Measurements from ENCODE around the gene ARID3B. TPM values are rescaled to one million over a fixed set of nuclear protein-coding genes. Genes with fewer than 3 reads are reported as not detected.

The ARID3B gene
- total and polyA plus RNA-seq, 2 of the 13 experiments (the other 11 are each of a cell fraction or from before 2014, with no cell fraction given): 5.3 to 12.8 TPM

- no peak for TF ChIP-seq TRIM24 (CRISPR knock-in tag; IDR thresholded peaks at IDR 0.05)
- no peak for TF ChIP-seq ZNF225 (CRISPR knock-in tag; IDR thresholded peaks at IDR 0.05)
- no peak for TF ChIP-seq CBX5 (CRISPR knock-in tag; IDR thresholded peaks at IDR 0.05; ENCODE audit: borderline replicate concordance)
- TF ChIP-seq SMYD3 (CRISPR knock-in tag; IDR thresholded peaks at IDR 0.05): no peak
- TF ChIP-seq REPIN1 (CRISPR knock-in tag; IDR thresholded peaks at IDR 0.05; ENCODE audit: borderline replicate concordance, low read depth): peak; percentile 55; the same call in 1 of the 2 replicates
- no peak for TF ChIP-seq ZNF782 (CRISPR knock-in tag; IDR thresholded peaks at IDR 0.05; ENCODE audit: borderline replicate concordance)
- TF ChIP-seq CAMTA2 (CRISPR knock-in tag; IDR thresholded peaks at IDR 0.05; ENCODE audit: borderline replicate concordance): no peak
- no peak for TF ChIP-seq ZNF101 (CRISPR knock-in tag; IDR thresholded peaks at IDR 0.05; ENCODE audit: borderline replicate concordance, low read depth)
- no peak for TF ChIP-seq ZNF816 (CRISPR knock-in tag; IDR thresholded peaks at IDR 0.05; ENCODE audit: borderline replicate concordance)
- TF ChIP-seq HIC2 (CRISPR knock-in tag; IDR thresholded peaks at IDR 0.05; ENCODE audit: low read depth): no peak
- peak; percentile 49; the same call in 1 of the 2 replicates for TF ChIP-seq MYC (CRISPR knock-in tag; IDR thresholded peaks at IDR 0.05; ENCODE audit: borderline replicate concordance)
- no peak for TF ChIP-seq ZC3H4 (CRISPR knock-in tag; IDR thresholded peaks at IDR 0.05; ENCODE audit: borderline replicate concordance)
- TF ChIP-seq ZNF451 (CRISPR knock-in tag; IDR thresholded peaks at IDR 0.05): no peak
- no peak for TF ChIP-seq ZBTB39 (CRISPR knock-in tag; IDR thresholded peaks at IDR 0.05)
- TF ChIP-seq PBX3 (CRISPR knock-in tag; IDR thresholded peaks at IDR 0.05; ENCODE audit: borderline replicate concordance): no peak
- TF ChIP-seq ZSCAN29 (CRISPR knock-in tag; conservative IDR thresholded peaks at IDR 0.05): no peak
- TF ChIP-seq PBX2 (CRISPR knock-in tag; IDR thresholded peaks at IDR 0.05): peak; percentile 38; the same call in 1 of the 2 replicates
- no peak for TF ChIP-seq ZNF431 (CRISPR knock-in tag; IDR thresholded peaks at IDR 0.05; ENCODE audit: borderline replicate concordance, low read depth)
- peak; percentile 66 for TF ChIP-seq HCFC1 (IDR thresholded peaks at IDR 0.05; ENCODE audit: low read depth, low read length)
- TF ChIP-seq ZNF121 (CRISPR knock-in tag; IDR thresholded peaks at IDR 0.05): no peak
- no peak for TF ChIP-seq SCMH1 (CRISPR knock-in tag; IDR thresholded peaks at IDR 0.05; ENCODE audit: borderline replicate concordance)
- TF ChIP-seq ZNF552 (CRISPR knock-in tag; IDR thresholded peaks at IDR 0.05; ENCODE audit: borderline replicate concordance): no peak
- TF ChIP-seq ZNF619 (CRISPR knock-in tag; IDR thresholded peaks at IDR 0.05): no peak
- 0 out of 2 replicates have a peak, but pooled peaks have one; percentile 10 for TF ChIP-seq SNAPC2 (CRISPR knock-in tag; IDR thresholded peaks at IDR 0.05)
Observed at GRCh38 chr15:74540761-74541493, at the start of gene ARID3B (continued).

Data from HepG2 (cell line).